ENCODE measurements around the gene SLC25A10. TPM values are rescaled to one million over a fixed set of nuclear protein-coding genes. Genes with fewer than 3 reads are reported as not detected.

Gene SLC25A10
- total RNA-seq, 1 donor from 2014 or later, result 23.7 TPM

DNA sequence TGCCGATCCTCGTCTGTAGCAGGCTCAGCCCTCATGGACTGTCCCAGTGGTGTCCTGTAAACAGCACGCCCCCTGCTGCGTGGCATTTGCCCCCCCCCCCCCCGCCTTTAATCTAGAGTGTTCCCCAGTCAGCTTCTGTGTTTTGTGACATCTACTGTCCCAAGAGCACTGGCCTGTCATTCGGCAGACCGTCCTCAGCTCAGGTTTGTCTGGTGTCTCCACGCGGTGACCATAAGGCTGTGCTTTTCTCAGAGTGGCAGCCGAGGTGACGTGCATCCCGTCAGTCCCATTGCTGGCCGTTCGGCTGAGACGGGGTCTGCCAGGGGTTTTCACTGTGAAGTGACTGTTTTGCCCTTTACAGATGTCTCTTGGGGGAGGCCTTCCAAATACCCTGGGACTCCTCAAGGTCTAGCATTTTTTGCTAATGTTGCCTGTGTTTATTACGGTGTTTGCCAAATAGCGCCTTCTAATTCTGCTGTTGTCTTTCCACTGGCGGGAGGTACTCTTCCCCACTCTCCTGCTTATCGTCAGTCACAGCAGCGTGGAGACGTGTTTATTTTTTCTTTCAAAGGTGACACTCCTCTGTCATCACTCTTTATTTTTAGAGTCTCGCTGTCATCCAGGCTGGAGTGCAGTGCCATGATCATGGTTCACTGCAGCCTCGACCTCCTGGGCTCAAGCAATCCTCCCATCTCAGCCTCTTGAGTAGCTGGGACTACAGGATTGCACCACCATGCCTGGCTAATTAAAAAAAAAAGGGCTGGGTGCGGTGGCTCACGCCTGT, 14.6 kb upstream of the SLC25A10 start:
- H3K36me3 ChIP-seq (ENCODE audit: control insufficient read depth, insufficient read depth, low read length), result peaks cover 11% of the 10 kb centered on the region
- TF ChIP-seq, protein P1, sequence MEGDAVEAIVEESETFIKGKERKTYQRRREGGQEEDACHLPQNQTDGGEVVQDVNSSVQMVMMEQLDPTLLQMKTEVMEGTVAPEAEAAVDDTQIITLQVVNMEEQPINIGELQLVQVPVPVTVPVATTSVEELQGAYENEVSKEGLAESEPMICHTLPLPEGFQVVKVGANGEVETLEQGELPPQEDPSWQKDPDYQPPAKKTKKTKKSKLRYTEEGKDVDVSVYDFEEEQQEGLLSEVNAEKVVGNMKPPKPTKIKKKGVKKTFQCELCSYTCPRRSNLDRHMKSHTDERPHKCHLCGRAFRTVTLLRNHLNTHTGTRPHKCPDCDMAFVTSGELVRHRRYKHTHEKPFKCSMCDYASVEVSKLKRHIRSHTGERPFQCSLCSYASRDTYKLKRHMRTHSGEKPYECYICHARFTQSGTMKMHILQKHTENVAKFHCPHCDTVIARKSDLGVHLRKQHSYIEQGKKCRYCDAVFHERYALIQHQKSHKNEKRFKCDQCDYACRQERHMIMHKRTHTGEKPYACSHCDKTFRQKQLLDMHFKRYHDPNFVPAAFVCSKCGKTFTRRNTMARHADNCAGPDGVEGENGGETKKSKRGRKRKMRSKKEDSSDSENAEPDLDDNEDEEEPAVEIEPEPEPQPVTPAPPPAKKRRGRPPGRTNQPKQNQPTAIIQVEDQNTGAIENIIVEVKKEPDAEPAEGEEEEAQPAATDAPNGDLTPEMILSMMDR (IDR thresholded peaks at IDR 0.05; ENCODE audit: insufficient read depth, low read length, poor library complexity, severe bottlenecking), result no peak
- no peaks in the 10 kb centered on the region for H3K27me3 ChIP-seq (ENCODE audit: control insufficient read depth, insufficient read depth, low read length)
- no peak for DNase-seq (ENCODE audit: low read depth)
- no peak overlapping the region for H3K4me3 ChIP-seq (ENCODE audit: low read depth, low read length)

DNA sequence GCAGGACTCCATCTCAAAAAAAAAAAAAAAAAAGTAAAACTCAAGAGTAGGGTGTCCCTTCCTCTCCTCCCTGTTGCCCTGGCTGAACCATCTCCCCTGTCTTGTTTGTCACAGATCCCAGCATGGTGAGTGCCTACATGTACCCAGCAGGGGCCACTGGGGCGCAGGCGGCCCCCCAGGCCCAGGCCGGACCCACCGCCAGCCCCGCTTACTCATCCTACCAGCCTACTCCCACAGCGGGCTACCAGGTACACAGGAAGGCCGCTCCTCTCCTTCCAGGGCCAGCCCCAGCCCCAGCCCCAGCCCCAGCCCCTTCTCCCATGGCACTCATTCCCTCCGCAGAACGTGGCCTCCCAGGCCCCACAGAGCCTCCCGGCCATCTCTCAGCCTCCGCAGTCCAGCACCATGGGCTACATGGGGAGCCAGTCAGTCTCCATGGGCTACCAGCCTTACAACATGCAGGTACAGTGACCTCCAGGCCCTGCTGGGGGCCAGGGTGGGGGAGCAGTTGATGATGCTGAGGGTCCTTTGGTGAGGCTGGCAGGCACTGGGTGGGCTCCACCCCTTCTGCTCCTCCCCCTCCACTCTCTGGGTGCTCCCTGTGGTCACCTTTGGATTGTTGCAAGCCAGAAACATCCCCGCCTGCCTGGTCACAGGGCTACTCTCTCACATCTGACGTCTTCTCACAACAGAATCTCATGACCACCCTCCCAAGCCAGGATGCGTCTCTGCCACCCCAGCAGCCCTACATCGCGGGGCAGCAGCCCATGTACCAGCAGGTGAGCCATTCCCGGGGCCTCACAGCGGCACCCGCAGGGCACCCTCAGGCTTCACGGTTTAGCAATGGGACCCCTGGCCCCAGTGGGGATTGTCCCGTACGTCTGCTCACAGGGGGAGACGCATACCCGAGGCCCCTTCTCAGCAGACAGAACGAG, 11.5 kb upstream of the SLC25A10 start:
- Histone ChIP-seq H3K4me3 (ENCODE audit: low read depth, low read length) (no peak overlapping the region), H3K36me3 (ENCODE audit: control insufficient read depth, insufficient read depth, low read length) (peaks cover 7% of the 10 kb centered on the region), H3K27me3 (ENCODE audit: control insufficient read depth, insufficient read depth, low read length) (no peaks in the 10 kb centered on the region)
- TF ChIP-seq, protein P1 (IDR thresholded peaks at IDR 0.05; ENCODE audit: insufficient read depth, low read length, poor library complexity, severe bottlenecking), result no peak
- DNase-seq (ENCODE audit: low read depth), result no peak

DNA sequence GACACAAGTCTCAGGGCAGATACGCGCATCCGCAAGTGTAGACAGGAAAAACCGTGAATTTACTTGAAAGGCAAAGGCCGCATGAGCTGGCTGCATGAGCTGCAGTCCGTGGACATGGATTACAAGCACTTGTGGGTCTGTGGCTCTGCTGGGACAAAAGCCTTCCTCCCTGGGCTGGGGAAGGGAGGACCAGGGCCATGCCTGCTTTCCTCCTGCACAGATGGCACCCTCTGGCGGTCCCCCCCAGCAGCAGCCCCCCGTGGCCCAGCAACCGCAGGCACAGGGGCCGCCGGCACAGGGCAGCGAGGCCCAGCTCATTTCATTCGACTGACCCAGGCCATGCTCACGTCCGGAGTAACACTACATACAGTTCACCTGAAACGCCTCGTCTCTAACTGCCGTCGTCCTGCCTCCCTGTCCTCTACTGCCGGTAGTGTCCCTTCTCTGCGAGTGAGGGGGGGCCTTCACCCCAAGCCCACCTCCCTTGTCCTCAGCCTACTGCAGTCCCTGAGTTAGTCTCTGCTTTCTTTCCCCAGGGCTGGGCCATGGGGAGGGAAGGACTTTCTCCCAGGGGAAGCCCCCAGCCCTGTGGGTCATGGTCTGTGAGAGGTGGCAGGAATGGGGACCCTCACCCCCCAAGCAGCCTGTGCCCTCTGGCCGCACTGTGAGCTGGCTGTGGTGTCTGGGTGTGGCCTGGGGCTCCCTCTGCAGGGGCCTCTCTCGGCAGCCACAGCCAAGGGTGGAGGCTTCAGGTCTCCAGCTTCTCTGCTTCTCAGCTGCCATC, 10.6 kb upstream of the SLC25A10 start:
- DNase-seq (ENCODE audit: low read depth), result no peak
- peak overlapping the region; percentile 91 for H3K4me3 ChIP-seq (ENCODE audit: low read depth, low read length)
- peaks cover 6% of the 10 kb centered on the region for H3K36me3 ChIP-seq (ENCODE audit: control insufficient read depth, insufficient read depth, low read length)
- TF ChIP-seq, protein P1 (IDR thresholded peaks at IDR 0.05; ENCODE audit: insufficient read depth, low read length, poor library complexity, severe bottlenecking), result no peak
- H3K27me3 ChIP-seq (ENCODE audit: control insufficient read depth, insufficient read depth, low read length), result no peaks in the 10 kb centered on the region

DNA sequence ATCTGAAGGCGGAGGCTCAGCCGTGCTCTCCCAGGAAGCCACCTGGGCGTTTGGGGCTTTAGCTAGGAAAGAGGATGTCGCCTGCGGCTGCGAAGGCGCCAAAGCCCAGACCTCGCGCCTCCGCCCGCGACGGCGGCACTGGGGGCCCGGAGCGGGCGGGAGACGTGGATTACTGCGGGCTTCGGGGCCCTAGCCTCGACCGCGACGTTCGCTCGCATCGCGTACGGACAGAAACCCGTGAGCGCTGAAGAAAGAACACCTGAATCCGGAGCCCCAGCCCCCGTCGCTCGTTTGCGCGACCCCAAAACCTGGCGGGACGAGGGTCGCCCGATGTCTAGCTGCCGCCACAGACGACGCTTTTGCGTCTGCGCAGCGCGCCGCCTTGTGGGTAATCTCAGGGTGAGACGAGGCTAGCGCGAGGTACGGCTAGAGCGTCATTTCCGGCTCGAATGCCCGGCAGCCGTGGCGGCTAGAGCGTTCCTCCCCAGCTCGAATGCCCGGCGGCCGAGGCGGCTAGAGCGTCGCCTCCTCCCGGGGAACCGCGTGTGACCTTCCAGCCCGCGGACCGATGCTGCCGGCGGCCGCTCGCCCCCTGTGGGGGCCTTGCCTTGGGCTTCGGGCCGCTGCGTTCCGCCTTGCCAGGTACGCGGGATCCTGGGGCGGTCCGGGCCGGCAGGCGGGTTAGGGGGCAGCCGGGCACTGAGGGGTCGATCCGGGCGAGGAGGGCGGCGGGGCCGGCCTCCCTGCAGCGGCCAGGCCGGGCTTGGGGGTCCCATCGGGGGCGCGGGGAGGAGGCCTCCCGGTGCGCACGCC, 8.9 kb upstream of the SLC25A10 start, which contains the start of gene MRPL12:
MRPL12 (plus strand) TSS at position 434 of the 813 bp plus-strand sequence; CDS start at position 569, 135 bp downstream.
- Histone ChIP-seq H3K36me3 (ENCODE audit: control insufficient read depth, insufficient read depth, low read length) (peaks cover 6% of the 10 kb centered on the region), H3K27me3 (ENCODE audit: control insufficient read depth, insufficient read depth, low read length) (no peaks in the 10 kb centered on the region), H3K4me3 (ENCODE audit: low read depth, low read length) (peak within 1 kb of the TSS; percentile 91)
- TF ChIP-seq, protein P1 (IDR thresholded peaks at IDR 0.05; ENCODE audit: insufficient read depth, low read length, poor library complexity, severe bottlenecking), result no peak
- peak; percentile 65 for DNase-seq (ENCODE audit: low read depth)

All from kidney epithelial cell (primary cell).